ENCODE data around the gene STX1A.

GRCh38 chr7:73669858-73670385, 49.5 kb downstream of the STX1A start:
- TF ChIP-seq TOX (CRISPR knock-in tag; IDR thresholded peaks at IDR 0.05; ENCODE audit: borderline replicate concordance) (no peak), ZNF8 (CRISPR knock-in tag; IDR thresholded peaks at IDR 0.05) (no peak), PPARA (CRISPR knock-in tag; IDR thresholded peaks at IDR 0.05; ENCODE audit: borderline replicate concordance) (no peak), CSDC2 (CRISPR knock-in tag; IDR thresholded peaks at IDR 0.05) (no peak)

Data from SK-N-SH treated with all-trans-retinoic acid at 6 μM for 48 hours (cell line).